NCI-H526 treated with DMSO at 0.1 percent for 48 hours (cell line): Measurements from ENCODE around the gene SIK3.

ENCODE experiments used
- DNase-seq: peaks from one replicate; lab custom pipeline; 2025; lab: John Stamatoyannopoulos, UW

The SIK3 gene

DNA sequence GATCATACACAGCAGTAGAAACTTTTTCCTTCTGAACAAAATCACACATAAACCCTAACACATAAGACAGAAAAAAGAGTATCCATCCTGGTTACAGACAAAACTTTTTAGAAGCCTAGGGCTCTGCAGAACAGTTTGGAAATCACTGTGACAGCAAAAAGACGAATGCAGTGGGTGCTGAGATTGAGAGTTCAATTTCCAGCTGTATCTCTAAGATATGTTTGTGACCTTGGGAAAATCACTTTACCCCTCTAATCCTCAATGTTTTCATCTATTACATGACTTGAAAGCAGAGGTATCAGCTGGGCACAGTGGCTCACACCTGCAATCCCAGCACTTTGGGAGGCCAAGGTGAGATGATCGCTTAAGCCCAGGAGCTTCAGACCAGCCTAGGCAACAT is 128.5 kb downstream of the SIK3 start:
- no peak for DNase-seq

DNA sequence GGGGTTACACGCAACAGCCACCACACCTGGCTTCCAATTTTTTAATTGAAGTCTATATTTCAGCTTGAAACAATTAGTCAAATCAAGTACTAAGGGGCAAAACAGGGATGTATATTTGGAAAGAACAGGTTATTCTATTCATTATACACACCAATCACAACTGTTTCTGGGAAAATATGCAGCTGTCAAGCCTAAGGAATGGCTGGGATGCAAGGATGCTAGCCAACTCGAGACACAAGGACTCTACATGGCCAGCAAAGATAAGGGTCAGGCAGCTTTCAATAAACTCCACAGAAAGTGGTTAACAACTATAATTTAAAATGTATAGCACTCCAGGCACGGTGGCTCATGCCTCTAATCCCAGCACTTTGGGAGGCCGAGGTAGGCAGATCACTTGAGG is 134.0 kb downstream of the SIK3 start:
- no peak for DNase-seq

DNA sequence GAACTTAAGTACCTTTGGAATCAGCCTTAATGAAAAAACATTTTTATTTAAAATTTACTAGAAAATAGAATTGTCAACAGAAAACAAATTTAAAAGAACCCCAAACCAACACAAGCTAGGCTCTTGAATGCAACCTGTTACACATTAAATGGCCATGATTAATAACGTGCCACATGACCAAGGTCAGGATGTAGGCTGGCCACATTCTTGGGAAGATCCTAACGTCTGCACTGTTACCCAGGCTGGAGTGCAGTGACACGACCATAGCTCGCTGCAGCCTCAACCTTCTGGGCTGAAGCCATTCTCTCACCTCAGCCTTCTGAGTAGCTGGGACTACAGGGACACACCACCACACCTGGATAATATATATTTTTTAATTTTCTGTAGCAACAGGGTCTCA is 134.4 kb downstream of the SIK3 start:
- no peak for DNase-seq

DNA sequence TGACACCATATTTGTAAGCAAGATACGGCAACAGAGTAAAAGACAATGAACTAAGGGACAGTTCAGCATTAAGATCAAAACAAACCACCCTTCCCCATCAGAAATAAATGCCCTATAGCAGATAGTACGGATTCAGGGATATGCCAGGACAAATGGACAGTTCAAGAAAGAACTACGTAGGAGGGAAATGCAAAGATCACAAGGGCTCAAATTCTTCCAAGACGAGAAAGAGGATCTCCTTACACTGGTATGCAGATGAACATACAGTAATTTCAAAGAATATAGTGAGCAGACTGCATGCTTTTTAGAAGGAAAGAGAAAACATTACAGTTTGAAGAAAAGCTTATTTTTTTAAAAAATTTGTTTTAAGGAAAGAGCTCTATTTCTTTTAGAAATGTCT is 136.1 kb downstream of the SIK3 start:
- DNase-seq, result no peak

DNA sequence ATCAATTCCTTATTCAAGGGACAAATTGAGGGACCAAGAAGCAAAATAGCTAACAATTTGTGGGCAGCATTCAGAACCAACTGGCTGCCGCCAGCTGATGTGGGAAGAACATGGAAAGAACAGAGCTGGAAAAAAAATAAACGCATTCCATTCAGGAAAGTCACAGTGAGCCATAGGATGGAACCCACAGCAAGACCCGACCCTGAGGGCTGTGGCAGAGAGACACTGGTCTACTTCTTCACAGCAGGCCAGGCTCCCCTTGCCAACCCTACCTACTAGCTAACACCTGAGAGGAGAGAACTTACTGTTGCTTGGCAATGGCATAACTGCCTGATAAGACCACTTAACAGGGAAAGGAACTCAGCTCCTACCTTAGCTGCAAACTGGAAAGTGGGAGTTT is 137.3 kb downstream of the SIK3 start:
- DNase-seq, result no peak

DNA sequence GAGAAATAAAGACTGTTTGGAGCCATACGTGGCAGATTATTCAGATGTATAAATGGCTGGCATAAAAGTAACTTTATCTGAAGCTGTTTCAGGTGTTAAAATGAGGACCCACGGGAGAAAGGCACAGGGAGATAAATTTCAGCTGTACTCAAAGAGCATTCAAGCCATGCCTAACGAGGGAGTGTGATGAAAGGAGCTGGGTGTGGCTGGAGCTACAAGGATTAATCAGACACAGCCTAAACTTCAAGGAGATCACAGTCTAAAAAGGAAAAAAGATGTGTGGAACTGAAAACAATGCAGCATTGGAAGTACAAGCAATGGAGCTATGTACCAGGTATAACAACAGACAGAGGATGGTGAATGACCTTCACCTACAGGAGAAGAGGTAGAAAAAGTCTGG is 140.0 kb downstream of the SIK3 start:
- DNase-seq, result no peak

DNA sequence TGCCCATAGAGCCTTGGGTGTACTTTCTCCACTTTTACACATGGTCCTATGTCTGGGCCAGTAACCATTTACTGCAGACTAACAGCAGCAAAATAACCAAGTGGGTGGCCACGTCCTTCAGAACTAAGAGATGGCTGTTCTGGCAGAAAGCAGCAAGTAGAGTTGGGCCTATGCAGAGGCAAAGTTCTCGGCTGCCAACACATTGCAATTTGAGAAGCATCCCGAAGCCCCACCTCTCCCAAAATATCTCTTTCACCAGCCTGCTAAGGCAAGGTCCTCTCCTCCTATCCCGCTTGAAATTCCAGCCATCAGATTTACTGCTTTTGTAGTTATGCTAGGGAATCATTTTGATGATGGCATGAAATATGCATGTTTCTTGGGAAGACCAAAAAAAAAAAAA is 142.3 kb downstream of the SIK3 start:
- DNase-seq, result no peak

DNA sequence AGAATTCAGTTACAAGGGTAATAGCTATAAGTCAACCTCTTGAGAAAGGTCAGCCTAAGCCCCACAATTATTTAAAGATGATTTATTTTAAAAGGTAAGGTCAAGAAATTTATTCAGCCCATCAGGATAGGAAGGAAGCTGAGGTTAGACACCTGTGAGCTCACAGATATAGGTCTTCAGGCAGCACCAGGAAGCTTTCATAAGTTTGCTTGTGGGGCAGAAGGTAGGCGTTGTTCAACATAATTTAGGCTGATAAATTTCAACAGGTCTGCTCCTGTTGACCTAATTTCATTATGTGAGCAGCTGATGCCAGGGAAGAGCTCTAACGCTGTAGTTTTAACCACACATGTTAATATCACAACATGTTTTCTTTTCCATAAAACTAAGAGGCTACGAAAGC is 142.7 kb downstream of the SIK3 start:
- no peak for DNase-seq

DNA sequence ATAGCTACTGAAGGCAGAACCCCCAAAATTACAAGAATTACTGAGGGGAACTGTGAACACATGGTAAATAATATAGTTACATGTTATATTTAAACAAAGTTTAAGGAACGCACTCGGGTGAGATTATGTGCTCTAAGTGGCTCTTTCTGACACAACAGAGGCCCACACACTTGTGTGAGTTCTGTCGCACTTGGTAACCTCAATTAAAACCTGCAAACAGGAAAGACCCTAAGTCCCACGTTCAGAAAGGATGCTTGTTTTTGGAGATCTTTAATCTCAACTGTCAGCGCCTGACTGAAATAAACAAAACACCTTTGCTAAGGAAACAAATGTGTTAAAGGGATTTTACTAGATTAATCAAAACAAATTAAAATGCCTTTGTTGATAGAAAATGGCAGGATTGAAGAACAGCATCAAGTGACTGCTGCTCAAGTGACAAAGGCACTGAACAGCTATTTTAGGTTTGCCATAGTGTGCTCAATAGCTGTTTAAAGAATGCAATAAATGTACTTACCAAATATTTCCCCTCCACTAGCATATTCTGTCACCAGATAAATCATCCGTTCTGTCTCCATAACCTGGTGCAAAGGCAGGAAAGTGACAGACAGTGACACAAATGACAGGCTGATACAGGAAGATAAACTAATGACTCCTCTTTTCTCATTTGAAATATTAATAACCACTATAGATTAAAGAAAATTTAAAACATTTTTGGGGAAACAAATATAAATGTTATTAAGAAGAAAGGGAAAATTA is 144.5 kb downstream of the SIK3 start:
- DNase-seq, result no peak

DNA sequence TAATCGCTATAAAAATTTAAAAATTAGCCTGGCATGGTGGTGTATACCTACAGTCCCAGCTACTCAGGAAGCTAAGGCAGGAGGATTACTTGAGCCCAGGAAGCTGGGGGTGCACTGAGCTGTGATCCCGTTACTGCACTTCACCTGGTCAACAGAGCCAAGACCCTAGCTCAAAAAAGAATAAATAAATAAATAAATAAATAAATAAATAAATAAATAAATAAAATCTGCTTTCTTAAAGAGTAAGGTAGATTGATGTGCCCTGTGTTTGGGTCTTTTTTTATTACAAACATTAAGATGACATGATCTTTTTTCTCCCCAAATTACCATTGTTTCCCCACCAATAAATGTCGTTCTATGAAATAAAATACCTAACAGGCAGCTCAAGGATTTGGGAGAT is 146.5 kb downstream of the SIK3 start:
- no peak for DNase-seq

DNA sequence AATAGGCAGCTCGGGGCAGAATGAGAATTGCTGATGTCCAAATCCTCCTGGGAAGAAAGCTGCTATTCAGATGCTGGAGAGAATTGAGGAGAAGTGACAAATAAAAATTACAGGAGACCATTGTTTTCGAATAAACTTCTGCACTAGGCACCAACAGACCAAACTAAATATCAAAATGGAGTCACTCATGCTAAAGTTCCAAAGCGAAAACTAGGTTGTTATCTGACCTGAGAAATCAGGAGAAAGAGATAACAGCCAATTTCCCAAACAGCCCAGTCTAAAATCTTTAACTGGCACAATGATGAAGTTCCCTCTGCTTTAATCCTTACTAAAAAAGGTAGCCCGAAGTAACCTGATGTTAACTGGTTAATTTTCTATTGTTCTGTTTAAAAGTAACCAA is 148.0 kb downstream of the SIK3 start:
- no peak for DNase-seq

DNA sequence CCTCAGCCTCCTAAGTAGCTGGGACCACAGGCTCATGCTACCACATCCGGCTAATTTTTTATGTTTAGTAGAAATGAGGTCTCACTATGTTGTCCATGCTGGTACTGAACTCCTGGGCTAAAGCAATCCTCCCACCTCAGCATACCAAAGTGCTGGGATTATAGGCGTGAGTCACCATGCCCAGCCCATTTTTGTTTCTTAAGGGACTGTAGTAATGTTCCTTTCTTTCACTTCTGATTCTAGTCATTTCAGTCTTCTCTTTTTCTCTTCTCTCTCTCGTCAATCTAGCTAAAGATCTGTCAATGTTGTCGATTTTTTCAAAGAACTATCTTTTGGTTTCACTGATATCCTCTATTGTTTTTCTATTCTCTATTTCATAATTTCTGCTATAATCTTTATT is 149.8 kb downstream of the SIK3 start:
- no peak for DNase-seq

DNA sequence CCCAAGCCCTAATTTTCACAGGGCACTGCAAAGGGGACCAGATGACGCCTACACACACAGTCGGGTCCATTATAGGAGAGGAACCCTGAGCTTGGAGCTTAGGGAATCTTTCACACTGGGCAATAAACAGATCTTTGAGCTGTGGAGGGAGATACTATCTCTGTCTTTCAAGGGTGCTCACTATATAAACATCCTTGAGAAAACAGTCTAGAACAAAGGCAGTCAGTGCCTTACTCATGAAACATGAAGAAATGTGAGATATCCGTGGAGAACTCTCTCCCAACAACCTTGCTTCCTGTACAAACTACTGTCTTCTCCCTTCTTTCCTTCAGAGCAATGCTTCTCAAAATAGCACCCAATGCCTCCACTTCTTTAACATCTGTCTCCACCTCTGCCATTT is 151.8 kb downstream of the SIK3 start:
- no peak for DNase-seq

DNA sequence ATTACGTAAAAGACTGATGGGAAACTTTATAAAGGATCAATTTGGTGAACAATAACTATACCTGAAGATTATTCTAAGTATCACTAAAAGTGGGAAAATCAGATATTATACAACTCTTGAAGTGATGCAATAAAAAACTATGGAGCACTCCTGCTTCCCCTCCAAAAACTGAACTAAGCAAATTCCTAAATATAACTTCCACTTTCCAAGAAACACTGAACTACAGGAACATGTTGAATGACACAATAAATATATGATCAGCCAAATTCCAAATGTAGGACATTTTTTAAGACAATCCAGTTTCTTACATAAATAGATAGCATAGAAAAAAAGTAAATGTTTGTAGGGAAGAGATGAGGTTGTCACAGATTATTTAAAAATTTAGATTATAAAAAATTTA is 158.7 kb downstream of the SIK3 start:
- DNase-seq, result no peak

DNA sequence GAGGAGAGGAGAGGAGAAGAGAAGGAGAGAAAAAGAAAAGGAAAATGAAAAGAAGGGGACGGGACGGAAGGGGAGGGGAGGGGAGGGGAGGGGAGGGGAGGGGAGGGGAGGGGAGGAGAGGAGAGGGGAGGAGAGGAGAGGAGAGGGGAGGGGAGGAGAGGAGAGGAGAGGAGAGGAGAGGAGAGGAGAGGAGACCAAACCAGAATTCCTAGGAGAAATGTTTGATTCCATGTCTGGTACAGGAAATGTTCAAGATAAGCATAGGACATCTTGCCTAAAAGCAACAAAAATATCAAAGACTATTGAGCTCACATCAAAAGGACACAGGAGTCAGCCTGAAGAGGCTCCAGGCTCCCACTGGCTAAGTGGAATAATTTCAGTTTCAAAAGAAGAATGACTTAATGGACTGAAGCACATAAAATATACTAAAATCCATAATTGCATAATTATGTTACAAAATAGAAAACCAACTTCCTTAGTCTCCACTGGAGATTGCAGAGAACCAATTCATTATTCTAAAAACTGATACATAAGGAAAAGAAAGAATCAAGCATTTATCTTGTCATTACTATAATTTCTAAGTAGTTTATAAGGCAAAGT is 159.7 kb downstream of the SIK3 start:
- no peak for DNase-seq

DNA sequence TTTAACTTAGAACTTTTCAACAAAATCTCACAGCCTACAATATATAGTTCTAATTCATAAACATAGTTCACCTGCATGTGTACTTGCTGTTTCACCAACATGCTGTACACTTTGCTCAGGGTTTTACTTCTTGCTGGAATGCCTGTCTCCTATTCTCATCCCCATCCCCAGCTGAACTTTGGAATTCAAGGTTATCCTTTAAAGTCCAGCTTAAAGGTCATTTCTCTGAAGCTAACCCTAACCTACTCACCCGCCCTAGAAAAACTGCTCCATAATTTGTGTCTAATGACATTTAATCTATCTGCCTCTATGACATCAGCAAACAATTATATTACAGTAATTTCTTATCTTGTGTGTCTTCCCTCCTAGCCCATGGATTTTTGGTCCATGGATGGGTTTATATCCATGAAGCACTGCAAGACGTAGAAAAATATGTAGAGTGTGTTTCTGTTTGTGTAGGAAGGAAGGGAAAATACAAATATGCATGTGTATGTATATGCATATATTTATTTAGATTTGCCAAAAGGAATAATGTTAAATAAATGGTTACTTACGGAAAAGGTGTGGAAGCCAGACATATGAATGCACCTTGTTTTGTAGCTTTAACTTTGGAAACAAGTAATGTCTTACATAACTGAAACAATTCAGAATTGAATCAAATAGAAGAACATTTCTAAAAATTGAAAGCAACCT is 161.3 kb downstream of the SIK3 start:
- DNase-seq, result no peak

DNA sequence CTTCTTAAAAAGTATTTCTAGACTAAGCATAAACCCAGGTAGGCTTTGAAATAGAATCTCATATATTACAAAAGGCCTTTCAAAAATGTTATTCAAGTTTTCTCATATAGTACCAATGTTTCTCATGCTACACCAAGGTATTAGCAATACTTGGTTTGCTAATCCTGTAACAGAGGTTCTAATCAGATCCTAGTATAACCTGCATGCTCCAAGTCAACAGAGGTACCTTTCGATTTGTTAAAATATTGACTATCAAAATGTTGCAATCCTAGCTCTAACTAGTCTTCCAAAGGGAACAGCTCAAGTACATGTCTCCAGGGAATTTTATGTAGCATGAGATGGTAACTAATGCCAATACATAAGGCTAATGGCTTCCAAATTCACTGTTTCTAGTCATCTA is 162.7 kb downstream of the SIK3 start:
- DNase-seq, result no peak

DNA sequence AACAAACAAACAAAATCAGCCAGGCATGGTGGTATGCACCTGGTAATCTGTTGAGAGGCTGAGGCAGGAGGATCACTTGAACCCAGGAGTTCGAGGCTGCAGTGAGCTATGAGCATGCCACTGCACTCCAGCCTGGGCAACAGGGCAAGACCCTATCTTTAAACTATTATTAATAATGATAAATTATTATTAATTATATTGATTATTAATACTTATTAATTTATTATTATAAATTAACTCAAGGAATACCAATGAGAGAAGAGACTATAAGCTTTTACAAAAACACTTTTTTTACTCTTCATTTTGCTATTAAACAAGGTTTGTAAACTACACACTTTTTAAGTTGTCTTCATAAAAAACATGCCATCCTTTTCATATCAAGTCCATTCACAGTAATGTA is 163.1 kb downstream of the SIK3 start:
- no peak for DNase-seq

DNA sequence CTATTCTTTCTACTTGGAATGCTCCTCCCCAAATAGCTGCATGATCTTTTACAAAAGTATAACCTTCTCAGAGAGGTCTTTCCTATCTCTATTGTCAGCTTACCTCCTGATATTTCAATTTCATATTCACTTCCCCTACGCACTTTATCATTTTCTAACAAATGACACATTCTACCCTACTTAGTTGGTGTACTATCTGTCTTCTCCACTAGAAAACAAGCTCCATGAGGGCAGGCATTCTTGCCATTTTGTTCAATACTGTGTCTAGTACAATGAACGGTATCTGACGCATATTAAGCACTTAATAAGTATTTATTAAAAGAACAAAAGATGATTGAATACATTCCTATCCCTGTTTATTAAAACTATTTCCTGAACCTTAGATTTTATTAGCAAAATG is 164.3 kb downstream of the SIK3 start:
- DNase-seq, result no peak

DNA sequence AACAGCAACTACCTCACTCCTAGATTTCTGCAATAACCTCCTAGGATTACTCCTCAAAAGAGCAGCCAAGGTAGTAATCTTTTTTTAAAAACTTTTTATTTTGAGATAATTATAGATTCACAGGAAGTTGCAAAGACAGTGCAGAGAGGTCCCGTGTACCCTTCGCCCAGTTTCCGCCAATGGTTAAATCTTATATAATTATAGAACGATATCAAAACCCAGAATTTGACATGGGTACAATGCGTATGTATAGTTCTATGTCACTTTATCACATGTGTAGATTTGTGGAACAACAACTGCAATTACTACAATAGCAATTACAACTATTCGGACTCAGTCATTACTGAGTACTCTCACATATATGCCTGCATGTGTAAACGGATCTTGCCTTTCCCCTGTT is 166.0 kb downstream of the SIK3 start:
- DNase-seq, result no peak

DNA sequence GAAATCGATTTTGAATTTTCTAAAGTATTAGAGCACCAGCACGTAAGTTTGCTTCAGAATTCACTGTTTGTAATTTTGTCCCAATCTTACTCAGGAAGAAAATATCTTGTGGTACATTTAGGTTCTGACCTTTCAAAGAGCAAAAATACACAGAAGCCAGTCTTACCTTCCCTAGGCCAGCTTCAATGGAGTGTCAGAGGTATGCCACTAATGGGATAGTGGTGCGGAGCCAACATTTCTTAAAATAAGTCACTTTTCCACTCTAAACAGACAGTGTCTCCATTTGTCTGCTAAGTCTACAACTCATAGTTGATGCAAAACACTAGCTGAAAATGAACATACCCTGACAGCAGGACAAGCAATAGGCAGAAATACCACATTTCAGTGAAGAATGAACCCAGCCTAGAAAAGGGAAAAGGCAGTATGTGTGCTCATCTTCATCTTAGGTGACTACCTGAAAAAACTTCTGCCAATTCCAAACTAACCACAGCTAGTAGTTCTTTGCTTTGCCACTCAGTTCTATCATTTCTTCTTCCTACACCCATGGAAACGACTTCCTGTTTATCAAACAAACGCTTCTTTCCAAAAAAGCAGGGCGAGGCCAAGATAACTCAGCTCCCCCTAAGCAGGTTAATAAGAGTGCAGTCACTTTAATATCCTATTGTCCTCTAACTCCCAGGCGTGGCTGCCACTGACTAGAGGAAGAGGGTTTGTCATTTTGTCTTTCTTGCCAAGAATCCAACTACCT is 166.8 kb downstream of the SIK3 start:
- no peak for DNase-seq

DNA sequence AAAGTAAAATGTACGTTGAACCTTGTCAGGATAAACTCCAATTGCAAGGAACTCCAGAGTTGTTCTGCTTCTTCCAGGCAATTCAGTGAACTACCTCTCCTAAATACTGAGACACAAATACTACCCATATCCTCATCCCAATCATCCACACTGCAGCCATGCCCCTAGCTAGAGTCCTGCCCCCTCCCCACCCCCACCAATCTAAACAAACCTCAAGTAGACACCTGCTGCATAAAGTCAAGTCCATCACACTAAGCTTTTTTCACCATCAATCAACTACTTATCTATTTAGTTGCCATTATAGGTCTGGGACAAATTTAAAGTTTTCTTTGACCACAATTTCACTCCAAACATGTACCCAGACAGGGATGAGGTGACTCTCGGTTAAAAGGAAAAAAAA is 167.6 kb downstream of the SIK3 start:
- DNase-seq, result no peak

DNA sequence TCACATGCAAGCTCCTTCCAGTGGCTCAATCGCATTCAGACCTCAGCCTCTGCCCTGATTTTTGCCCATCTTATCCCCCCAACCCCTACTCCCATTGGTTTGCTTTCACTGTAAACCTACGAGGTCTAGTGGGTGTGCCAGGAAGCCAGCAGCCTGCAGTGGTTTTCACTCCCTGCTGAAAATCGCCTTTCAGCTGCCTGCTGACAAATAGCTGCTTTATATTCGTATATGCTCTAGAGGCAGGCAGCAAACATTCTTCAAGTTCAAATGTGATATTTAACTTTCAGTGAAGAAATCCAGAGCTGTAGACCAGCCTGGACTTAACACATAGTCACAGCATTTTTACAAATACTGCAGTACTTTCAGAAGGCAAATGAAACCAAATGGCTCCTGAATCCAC is 168.1 kb downstream of the SIK3 start:
- no peak for DNase-seq
